Measurements from ENCODE around the gene FTO. TPM values are rescaled to one million over a fixed set of nuclear protein-coding genes. Genes with fewer than 3 reads are reported as not detected.
A peak's percentile ranks its signal among the peaks of the same experiment; 100 is the strongest.

Gene FTO
- total RNA-seq, 2 experiments from 2014 or later = 48.6 to 53.2 TPM

DNA sequence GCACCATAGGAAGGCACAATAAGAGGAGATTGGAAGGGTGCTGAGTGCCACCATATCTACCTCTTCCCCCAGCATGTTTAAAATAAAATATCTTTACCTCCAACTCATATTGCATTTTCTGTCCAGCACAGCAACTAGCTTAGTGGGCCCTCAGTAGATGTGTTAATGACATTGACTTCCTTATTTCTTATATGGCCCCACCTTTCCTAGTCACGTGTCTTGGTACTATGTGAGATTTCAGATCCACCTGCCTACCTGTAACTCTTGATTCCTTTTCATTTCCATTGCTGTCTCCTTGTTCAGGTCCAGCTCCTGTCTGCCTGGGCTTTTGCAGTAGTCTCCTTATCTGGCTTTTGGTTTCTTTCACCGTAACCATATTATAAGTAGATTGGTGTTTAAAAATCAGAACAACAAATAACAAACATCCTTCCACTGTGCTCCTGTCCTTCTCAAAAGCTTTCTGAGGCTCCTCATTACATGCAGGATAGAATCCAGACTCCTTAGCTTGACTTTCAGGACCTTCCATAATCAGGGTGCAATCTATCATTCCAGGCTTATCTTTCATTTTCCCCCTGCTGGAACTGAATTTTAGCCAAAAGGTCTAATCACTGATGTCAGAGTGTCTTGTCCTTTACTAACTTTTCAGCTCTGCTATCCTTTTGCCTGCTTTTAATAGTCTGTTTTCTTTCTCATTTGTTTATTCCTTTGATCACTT is 71.3 kb downstream of the FTO start:
- peaks cover 31% of the 10 kb centered on the region for H3K4me1 Mint-ChIP-seq (ENCODE audit: low read depth)
- ATAC-seq = no peak
- no peaks in the 10 kb centered on the region for H3K36me3 Mint-ChIP-seq (ENCODE audit: low read depth)
- ChIA-PET CTCF (no interaction called here), POLR2A (no interaction called here)
- no peaks in the 10 kb centered on the region for H3K27me3 Mint-ChIP-seq
- DNase-seq = no peak
- H3K4me3 Mint-ChIP-seq = no peak overlapping the region
- TF ChIP-seq, protein P1, sequence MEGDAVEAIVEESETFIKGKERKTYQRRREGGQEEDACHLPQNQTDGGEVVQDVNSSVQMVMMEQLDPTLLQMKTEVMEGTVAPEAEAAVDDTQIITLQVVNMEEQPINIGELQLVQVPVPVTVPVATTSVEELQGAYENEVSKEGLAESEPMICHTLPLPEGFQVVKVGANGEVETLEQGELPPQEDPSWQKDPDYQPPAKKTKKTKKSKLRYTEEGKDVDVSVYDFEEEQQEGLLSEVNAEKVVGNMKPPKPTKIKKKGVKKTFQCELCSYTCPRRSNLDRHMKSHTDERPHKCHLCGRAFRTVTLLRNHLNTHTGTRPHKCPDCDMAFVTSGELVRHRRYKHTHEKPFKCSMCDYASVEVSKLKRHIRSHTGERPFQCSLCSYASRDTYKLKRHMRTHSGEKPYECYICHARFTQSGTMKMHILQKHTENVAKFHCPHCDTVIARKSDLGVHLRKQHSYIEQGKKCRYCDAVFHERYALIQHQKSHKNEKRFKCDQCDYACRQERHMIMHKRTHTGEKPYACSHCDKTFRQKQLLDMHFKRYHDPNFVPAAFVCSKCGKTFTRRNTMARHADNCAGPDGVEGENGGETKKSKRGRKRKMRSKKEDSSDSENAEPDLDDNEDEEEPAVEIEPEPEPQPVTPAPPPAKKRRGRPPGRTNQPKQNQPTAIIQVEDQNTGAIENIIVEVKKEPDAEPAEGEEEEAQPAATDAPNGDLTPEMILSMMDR (IDR thresholded peaks at IDR 0.05) = no peak
- no peak overlapping the region for H3K27ac Mint-ChIP-seq
- H3K9me3 Mint-ChIP-seq = no peaks in the 10 kb centered on the region
- intact Hi-C loops (cut with micrococcal nuclease) = no loop called here

DNA sequence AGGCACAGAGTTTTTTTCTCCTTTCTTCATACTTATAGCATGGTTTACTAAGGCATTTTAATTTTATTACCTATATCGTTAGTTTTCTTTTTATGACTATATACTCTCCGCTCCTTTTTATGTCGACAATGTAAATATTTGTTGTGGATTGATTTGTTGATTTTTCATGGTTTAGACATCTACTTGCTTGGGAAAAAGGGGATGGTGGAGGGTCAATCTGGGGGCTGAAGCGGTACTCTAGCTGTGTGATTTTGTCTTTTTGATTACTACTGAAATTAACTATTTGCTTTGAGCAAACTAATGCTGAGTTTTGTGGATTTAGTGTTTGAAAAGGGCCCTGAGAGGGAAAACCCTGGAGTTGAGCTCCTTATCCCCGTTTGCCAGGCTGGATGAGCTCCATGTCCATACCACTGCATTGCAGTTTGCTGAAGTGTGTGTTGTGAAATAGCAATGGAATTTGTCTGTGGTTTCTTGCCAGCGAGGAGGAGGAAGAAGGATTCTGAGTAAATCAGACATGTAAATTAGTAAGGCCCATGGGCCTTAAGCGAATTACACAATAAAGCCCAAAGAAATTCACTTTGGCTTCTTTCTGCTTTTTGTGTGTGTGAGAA is 72.0 kb downstream of the FTO start:
- Mint-ChIP-seq H3K9me3 (no peaks in the 10 kb centered on the region), H3K36me3 (ENCODE audit: low read depth) (no peaks in the 10 kb centered on the region), H3K4me3 (no peak overlapping the region), H3K27me3 (no peaks in the 10 kb centered on the region), H3K27ac (no peak overlapping the region), H3K4me1 (ENCODE audit: low read depth) (peaks cover 33% of the 10 kb centered on the region)
- POLR2A ChIA-PET = no interaction called here
- TF ChIP-seq, protein P1 (IDR thresholded peaks at IDR 0.05) = no peak
- DNase-seq (no peak), ATAC-seq (no peak)
- intact Hi-C loops (cut with micrococcal nuclease) = no loop called here
- CTCF ChIA-PET = interaction anchor here (0.9 kb wide), 1 partner anchor 116 kb away, joined by 4 read pairs; no protein-coding TSS in a partner anchor

DNA sequence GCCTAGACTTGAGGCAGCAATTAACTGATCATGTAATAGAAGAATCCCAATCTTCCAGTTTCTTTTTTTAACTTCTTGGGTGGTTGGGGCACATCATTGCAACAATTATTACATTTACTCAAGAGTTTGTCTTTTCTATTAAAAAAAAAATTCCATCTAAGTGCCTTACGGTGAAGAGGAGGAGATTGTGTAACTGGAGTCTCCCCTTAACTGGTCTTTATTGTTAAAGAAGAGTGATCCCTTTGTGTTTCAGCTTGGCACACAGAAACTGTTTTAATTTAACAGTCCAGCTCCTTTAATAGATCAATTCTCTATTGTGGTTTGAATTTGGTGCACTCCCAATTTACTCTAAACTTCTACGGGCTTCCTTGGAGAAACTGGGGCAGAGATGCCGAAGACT is 75.2 kb downstream of the FTO start:
- Mint-ChIP-seq H3K36me3 (ENCODE audit: low read depth) (peaks cover 2% of the 10 kb centered on the region), H3K4me1 (ENCODE audit: low read depth) (peaks cover 46% of the 10 kb centered on the region), H3K9me3 (no peaks in the 10 kb centered on the region), H3K27me3 (no peaks in the 10 kb centered on the region), H3K27ac (no peak overlapping the region), H3K4me3 (no peak overlapping the region)
- intact Hi-C loops (cut with micrococcal nuclease) = no loop called here
- no peak for ATAC-seq
- ChIA-PET POLR2A (no interaction called here), CTCF (no interaction called here)
- no peak for DNase-seq
- TF ChIP-seq, protein P1 (IDR thresholded peaks at IDR 0.05) = no peak

DNA sequence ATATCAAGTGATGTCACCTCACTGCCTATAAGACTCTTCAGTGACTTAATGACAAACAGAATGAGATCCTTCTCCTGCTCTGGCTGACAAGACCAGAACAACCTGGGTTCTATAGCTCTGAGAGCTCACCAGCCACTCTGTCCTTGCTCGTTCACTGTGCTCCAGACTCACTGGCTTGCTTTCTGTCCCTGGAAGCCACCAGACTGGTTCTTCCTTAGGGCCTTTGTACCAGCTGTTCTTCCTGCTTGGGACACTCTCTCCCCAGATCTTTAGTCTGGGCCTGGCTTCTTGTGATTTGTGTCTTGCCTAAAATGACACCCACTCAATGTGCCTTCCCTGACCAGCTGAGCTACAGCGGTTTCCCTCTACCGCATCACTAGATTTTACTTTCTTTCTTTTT is 76.1 kb downstream of the FTO start:
- Mint-ChIP-seq H3K4me3 (no peak overlapping the region), H3K27me3 (no peaks in the 10 kb centered on the region), H3K9me3 (no peaks in the 10 kb centered on the region), H3K36me3 (ENCODE audit: low read depth) (peaks cover 2% of the 10 kb centered on the region), H3K27ac (no peak overlapping the region), H3K4me1 (ENCODE audit: low read depth) (peaks cover 43% of the 10 kb centered on the region)
- ChIA-PET CTCF (no interaction called here), POLR2A (no interaction called here)
- intact Hi-C loops (cut with micrococcal nuclease) = no loop called here
- TF ChIP-seq, protein P1 (IDR thresholded peaks at IDR 0.05) = no peak
- ATAC-seq = no peak
- no peak for DNase-seq

DNA sequence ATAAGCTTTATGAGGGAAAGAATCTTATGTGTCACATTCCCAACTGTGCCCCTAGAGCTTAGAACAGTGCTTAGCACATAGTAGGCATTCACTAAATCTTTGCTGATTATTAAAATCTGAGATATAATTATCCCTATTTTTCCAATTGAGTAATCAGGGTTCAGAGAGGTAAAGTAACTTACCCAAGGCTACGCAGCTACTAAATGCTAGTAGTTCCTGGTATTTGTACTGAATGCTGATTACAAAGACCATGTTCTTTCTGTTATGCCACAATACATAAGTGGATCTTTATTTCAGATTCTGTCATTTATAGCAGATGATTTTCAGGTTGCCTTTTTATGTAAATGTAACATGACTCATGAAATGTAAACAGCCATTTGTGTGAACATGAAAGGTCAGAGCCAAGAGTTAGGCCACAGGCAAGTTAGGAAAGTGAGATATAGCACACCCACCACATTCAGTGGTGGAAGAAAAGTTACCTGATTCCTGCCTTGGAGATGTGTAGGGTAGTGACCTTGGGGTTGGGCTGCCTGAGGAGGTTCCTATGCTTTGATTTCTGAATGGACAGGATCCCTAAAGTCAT is 77.2 kb downstream of the FTO start:
- intact Hi-C loops (cut with micrococcal nuclease) = no loop called here
- CTCF ChIA-PET = no interaction called here
- POLR2A ChIA-PET = no interaction called here
- H3K27me3 Mint-ChIP-seq = no peaks in the 10 kb centered on the region
- peaks cover 2% of the 10 kb centered on the region for H3K36me3 Mint-ChIP-seq (ENCODE audit: low read depth)
- no peaks in the 10 kb centered on the region for H3K9me3 Mint-ChIP-seq
- no peak overlapping the region for H3K27ac Mint-ChIP-seq
- DNase-seq (no peak), ATAC-seq (peak; percentile 55)
- H3K4me1 Mint-ChIP-seq (ENCODE audit: low read depth) = peaks cover 36% of the 10 kb centered on the region
- TF ChIP-seq, protein P1 (IDR thresholded peaks at IDR 0.05) = no peak
- H3K4me3 Mint-ChIP-seq = no peak overlapping the region

Data from activated CD8-positive, alpha-beta T cell treated with anti-CD3 and anti-CD28 coated beads for 36 hours (primary cell).